SK-N-SH (cell line): ENCODE results near the gene PPL. TPM values are rescaled to one million over a fixed set of nuclear protein-coding genes. Genes with fewer than 3 reads are reported as not detected.

Experiments
- CTCF ChIA-PET: fragments of 300-600, 350-600 bp; formaldehyde crosslinking; extraction: SDS; loops from one replicate; lab custom pipeline; 2021; lab: Yijun Ruan, JAX
- POLR2A ChIA-PET: fragments of 350-600 bp; sonication (Branson Sonifier 250); formaldehyde crosslinking; extraction: SDS; loops from one replicate; lab custom pipeline; 2020; ENCODE audit warnings: antibody characterized with exemption, inconsistent platforms; lab: Yijun Ruan, JAX
- DNase-seq: peaks from one replicate; pipeline ENCODE4 v3.0.0; 2012
- H2AFZ ChIP-seq: fragments of 200-600 bp; sonication (generic); 2 replicates; pipeline ENCODE4 v1.8.1; 2016; ENCODE audit warnings: antibody characterized with exemption, mild to moderate bottlenecking, low read depth
- H3F3A ChIP-seq: fragments of 200-600 bp; sonication (generic); replicated peaks from 2 replicates; pipeline ENCODE3; 2016; ENCODE audit warnings: antibody characterized with exemption, mild to moderate bottlenecking; ENCODE audit not compliant: insufficient read depth
- H3K27ac ChIP-seq, 2 experiments: fragments of 200-500 bp in 1 of 2; fragments of 200-600 bp in 1 of 2; sonication (Bioruptor generic) in 1 of 2; sonication (generic), shearing (Covaris generic) in 1 of 2; 2 replicates each; pipeline versions ENCODE4 v1.5.1 to v1.6.1; 2014 to 2016; ENCODE audit warnings: low read depth in 2 of 2, inconsistent platforms in 1 of 2, low read length in 1 of 2, mild to moderate bottlenecking in 1 of 2, mixed read lengths in 1 of 2
- H3K27me3 ChIP-seq: fragments of 200-600 bp; sonication (generic), shearing (Covaris generic); 2 replicates; pipeline ENCODE4 v1.6.1; 2016; ENCODE audit warnings: mixed run types; ENCODE audit not compliant: insufficient read depth
- H3K36me3 ChIP-seq, 2 experiments: fragments of 200-500 bp in 1 of 2; fragments of 200-600 bp in 1 of 2; sonication (Bioruptor generic) in 1 of 2; sonication (generic) in 1 of 2; replicated peaks in 1 of 2; 2 replicates each; pipeline versions ENCODE3 to v1.5.1; 2014 to 2016; ENCODE audit warnings: low read length in 1 of 2, mild to moderate bottlenecking in 1 of 2; ENCODE audit not compliant: insufficient read depth in 2 of 2, control insufficient read depth in 1 of 2
- H3K4me1 ChIP-seq, 2 experiments: fragments of 200-500 bp in 1 of 2; fragments of 200-600 bp in 1 of 2; sonication (Bioruptor generic) in 1 of 2; sonication (generic), shearing (Covaris generic) in 1 of 2; 2 replicates each; pipeline versions ENCODE4 v1.5.1 to v1.6.1; 2014 to 2016; ENCODE audit warnings: low read depth in 1 of 2, low read length in 1 of 2, mixed run types in 1 of 2; ENCODE audit not compliant: insufficient read depth in 2 of 2, control insufficient read depth in 1 of 2
- H3K4me2 ChIP-seq: fragments of 200-600 bp; sonication (generic), shearing (Covaris generic); 2 replicates; pipeline ENCODE4 v1.6.1; 2017; ENCODE audit warnings: mixed run types
- H3K4me3 ChIP-seq, 2 experiments: fragments of 200-500 bp in 1 of 2; fragments of 200-600 bp in 1 of 2; sonication (Bioruptor generic) in 1 of 2; sonication (generic), shearing (Covaris generic) in 1 of 2; 2 replicates each; pipeline versions ENCODE4 v1.5.1 to v1.8.1; 2014 to 2016; ENCODE audit warnings: low read depth in 2 of 2, inconsistent platforms in 1 of 2, low read length in 1 of 2, mild to moderate bottlenecking in 1 of 2, mixed read lengths in 1 of 2, moderate library complexity in 1 of 2
- H3K79me2 ChIP-seq: fragments of 200-600 bp; sonication (generic); 2 replicates; pipeline ENCODE4 v1.8.1; 2017; ENCODE audit warnings: mild to moderate bottlenecking; ENCODE audit not compliant: insufficient read depth
- H3K9ac ChIP-seq: fragments of 200-600 bp; sonication (generic); 2 replicates; pipeline ENCODE4 v1.6.1; 2017; ENCODE audit warnings: mixed run types
- H3K9me2 ChIP-seq: fragments of 200-600 bp; sonication (generic); 2 replicates; pipeline ENCODE4 v1.6.1; 2017; ENCODE audit warnings: mixed run types
- H3K9me3 ChIP-seq: fragments of 200-600 bp; sonication (generic); 2 replicates; pipeline ENCODE4 v1.6.1; 2017; ENCODE audit warnings: mixed run types, mild to moderate bottlenecking, moderate library complexity
- H4K20me1 ChIP-seq: fragments of 200-600 bp; sonication (generic); 2 replicates; pipeline ENCODE4 v1.6.1; 2017; ENCODE audit warnings: mild to moderate bottlenecking, mixed run types; ENCODE audit not compliant: insufficient read depth
- FOXJ3 ChIP-seq: sonication (generic); formaldehyde crosslinking; IDR thresholded peaks from 2 replicates; pipeline ENCODE4 v1.5.1; 2020; ENCODE audit warnings: mild to moderate bottlenecking, missing genetic modification reagents
- IRF3 ChIP-seq: fragments of 150-350 bp; IDR thresholded peaks from 2 replicates; pipeline ENCODE4 v1.6.1; 2016; ENCODE audit warnings: mild to moderate bottlenecking, low read depth, low read length
- JUND ChIP-seq: IDR thresholded peaks from 2 replicates; pipeline ENCODE4 v1.4.0; 2012
- MEF2A ChIP-seq: IDR thresholded peaks from 2 replicates; pipeline ENCODE4 v1.4.0; 2012; ENCODE audit warnings: low read depth, borderline replicate concordance
- NRF1 ChIP-seq: IDR thresholded peaks from 2 replicates; pipeline ENCODE4 v1.6.1; 2012; ENCODE audit warnings: low read depth, mild to moderate bottlenecking, low read length
- REST ChIP-seq: IDR thresholded peaks from 2 replicates; pipeline ENCODE4 v1.6.1; 2012; ENCODE audit warnings: mild to moderate bottlenecking, low read depth, low read length, moderate library complexity
- YY1 ChIP-seq: IDR thresholded peaks from 2 replicates; pipeline ENCODE4 v1.4.0; 2012; ENCODE audit warnings: low read depth, mild to moderate bottlenecking
- WGBS: methylation state at CpG from one replicate; pipeline ENCODE4 v1.1.6; 2017; ENCODE audit warnings: low lambda C conversion rate; 5-methylcytosine and 5-hydroxymethylcytosine counted together
- polyA plus RNA-seq, 3 experiments: library from polyadenylated mRNA; depleted of rRNA; stranded (reverse); fragments of >200 nt; gene quantifications; 2 replicates each; pipeline ENCODE4 v1.2.3, GENCODE V29; 2012
- TF ChIP-seq, protein P1 (sequence below): fragments of 200-600 bp; sonication (generic); IDR thresholded peaks from 2 replicates; pipeline ENCODE4 v1.6.1; 2017; ENCODE audit warnings: antibody characterized with exemption, mild to moderate bottlenecking, moderate library complexity
- TF ChIP-seq, protein P2 (sequence below): IDR thresholded peaks from 2 replicates; pipeline ENCODE4 v1.4.0; 2012; ENCODE audit warnings: low read depth, borderline replicate concordance

Gene PPL
- polyA plus RNA-seq, 1 of the 3 experiments (the other 2 are of a cell fraction): 24.6 TPM

- Histone ChIP-seq H2AFZ (no peak overlapping the region), H3K36me3 (no peaks in the 10 kb centered on the region), H3K4me1 (peaks cover 0 to 5% of the 10 kb centered on the region in 2 experiments; a peak in 1 of 4 replicates), H3K27me3 (peaks cover 22% of the 10 kb centered on the region), H3K9me2 (no peaks in the 10 kb centered on the region), H3K4me3 (no peak overlapping the region), H3K27ac (no peak overlapping the region), H3K4me2 (no peak overlapping the region), H3F3A (no peaks in the 10 kb centered on the region), H3K79me2 (no peaks in the 10 kb centered on the region), H3K9me3 (no peaks in the 10 kb centered on the region), H4K20me1 (no peaks in the 10 kb centered on the region), H3K9ac (no peak overlapping the region)
- CTCF ChIA-PET: no interaction called here
- WGBS: 18% methylated on average over 5 of the region's 5 CpGs
- POLR2A ChIA-PET: no interaction called here
- TF ChIP-seq IRF3: no peak
- TF ChIP-seq, protein P1, sequence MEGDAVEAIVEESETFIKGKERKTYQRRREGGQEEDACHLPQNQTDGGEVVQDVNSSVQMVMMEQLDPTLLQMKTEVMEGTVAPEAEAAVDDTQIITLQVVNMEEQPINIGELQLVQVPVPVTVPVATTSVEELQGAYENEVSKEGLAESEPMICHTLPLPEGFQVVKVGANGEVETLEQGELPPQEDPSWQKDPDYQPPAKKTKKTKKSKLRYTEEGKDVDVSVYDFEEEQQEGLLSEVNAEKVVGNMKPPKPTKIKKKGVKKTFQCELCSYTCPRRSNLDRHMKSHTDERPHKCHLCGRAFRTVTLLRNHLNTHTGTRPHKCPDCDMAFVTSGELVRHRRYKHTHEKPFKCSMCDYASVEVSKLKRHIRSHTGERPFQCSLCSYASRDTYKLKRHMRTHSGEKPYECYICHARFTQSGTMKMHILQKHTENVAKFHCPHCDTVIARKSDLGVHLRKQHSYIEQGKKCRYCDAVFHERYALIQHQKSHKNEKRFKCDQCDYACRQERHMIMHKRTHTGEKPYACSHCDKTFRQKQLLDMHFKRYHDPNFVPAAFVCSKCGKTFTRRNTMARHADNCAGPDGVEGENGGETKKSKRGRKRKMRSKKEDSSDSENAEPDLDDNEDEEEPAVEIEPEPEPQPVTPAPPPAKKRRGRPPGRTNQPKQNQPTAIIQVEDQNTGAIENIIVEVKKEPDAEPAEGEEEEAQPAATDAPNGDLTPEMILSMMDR: peak; percentile 22; the same call in 1 of the 2 replicates
- DNase-seq: no peak
Observed at GRCh38 chr16:4984174-4984990, 47.4 kb upstream of the PPL start.

DNA sequence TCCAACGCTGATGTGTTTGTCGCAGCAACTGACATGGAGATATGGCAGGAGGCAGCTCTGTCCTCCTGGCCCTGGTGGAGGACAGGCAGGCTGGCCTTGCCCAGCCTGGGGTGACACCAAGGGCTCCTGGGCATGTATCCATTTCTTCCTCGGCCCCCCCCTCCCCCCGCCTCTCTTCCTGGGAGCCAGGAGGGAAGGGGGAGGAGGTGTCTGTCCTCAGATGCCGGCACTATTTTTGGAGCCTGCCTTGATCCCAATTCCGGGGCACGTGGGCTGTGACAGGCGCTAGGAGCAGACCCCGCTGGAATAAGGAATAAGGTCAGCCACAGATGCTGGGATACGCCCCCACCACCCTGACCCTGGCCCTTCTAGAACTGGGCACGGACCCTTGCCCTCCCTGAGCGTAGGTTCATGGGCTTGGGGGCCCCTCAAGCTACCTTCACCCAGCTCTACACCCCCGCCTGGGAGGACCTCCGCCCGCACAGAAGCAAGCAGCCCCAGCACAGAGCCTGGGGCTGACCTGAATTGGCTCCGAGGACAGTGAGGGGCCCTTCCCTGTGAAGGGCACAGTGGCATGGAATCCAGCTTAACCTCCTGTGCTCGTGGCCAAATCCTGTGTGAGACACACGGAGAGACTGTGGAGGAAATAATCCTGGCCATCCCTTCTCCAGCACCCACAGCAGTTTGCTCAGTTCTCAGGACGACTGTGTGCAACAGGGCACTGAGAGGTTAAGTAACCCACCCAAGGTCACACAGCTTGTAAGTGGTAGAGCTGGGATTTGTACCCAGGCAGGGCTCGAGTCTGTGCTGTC lies 45.3 kb upstream of the PPL start:
- Histone ChIP-seq H3K27ac (no peak overlapping the region), H3K36me3 (no peaks in the 10 kb centered on the region), H3K9me3 (no peaks in the 10 kb centered on the region), H3F3A (no peaks in the 10 kb centered on the region), H4K20me1 (no peaks in the 10 kb centered on the region), H3K79me2 (no peaks in the 10 kb centered on the region), H3K4me2 (no peak overlapping the region), H3K9ac (no peak overlapping the region), H3K27me3 (peaks cover 6% of the 10 kb centered on the region; the same call in 1 of the 2 replicates), H3K4me3 (no peak overlapping the region), H2AFZ (no peak overlapping the region), H3K9me2 (no peaks in the 10 kb centered on the region), H3K4me1 (no peaks in the 10 kb centered on the region; a peak in 1 of 4 replicates)
- 31% methylated on average over 10 of the region's 20 CpGs for WGBS
- ChIA-PET CTCF (no interaction called here), POLR2A (no interaction called here)
- no peak for DNase-seq
- TF ChIP-seq NRF1 (no peak), JUND (no peak), YY1 (no peak), REST (no peak), FOXJ3 (CRISPR knock-in tag) (no peak), MEF2A (no peak), IRF3 (no peak)
- TF ChIP-seq, protein P1: no peak
- TF ChIP-seq, protein P2, sequence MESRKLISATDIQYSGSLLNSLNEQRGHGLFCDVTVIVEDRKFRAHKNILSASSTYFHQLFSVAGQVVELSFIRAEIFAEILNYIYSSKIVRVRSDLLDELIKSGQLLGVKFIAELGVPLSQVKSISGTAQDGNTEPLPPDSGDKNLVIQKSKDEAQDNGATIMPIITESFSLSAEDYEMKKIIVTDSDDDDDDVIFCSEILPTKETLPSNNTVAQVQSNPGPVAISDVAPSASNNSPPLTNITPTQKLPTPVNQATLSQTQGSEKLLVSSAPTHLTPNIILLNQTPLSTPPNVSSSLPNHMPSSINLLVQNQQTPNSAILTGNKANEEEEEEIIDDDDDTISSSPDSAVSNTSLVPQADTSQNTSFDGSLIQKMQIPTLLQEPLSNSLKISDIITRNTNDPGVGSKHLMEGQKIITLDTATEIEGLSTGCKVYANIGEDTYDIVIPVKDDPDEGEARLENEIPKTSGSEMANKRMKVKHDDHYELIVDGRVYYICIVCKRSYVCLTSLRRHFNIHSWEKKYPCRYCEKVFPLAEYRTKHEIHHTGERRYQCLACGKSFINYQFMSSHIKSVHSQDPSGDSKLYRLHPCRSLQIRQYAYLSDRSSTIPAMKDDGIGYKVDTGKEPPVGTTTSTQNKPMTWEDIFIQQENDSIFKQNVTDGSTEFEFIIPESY: no peak
